IMR-90 (cell line): Measurements from ENCODE around the gene ASCL5. TPM values are rescaled to one million over a fixed set of nuclear protein-coding genes. Genes with fewer than 3 reads are reported as not detected.

Experiments
- ATAC-seq: fragments of 200-7000 bp; cut with Tn5 transposase; 2 replicates; pipeline ENCODE4 v1.9.1; 2020; ENCODE audit warnings: low read depth, mild to moderate bottlenecking, moderate library complexity
- BruUV-seq: library from RNA; stranded (reverse); fragments of 400-500 nt; replicated peaks from 2 replicates; lab custom pipeline; 2021; lab: Mats Ljungman, UMichigan
- CTCF ChIA-PET: fragments of 300-600 bp; formaldehyde crosslinking; extraction: SDS; loops from one replicate; lab custom pipeline; 2021; ENCODE audit warnings: antibody characterized with exemption; lab: Yijun Ruan, JAX
- POLR2A ChIA-PET: fragments of 300-600 bp; sonication (Branson Sonifier 250); formaldehyde crosslinking; loops from one replicate; lab custom pipeline; 2022; ENCODE audit warnings: antibody characterized with exemption; ENCODE audit not compliant: unreplicated experiment; lab: Charles Lee
- DNase-seq: peaks from one replicate; pipeline ENCODE4 v3.0.0; 2013
- H2AFZ ChIP-seq: replicated peaks from 2 replicates; pipeline ENCODE3; 2013; ENCODE audit warnings: low read length, mild to moderate bottlenecking; ENCODE audit not compliant: poor library complexity
- H2AK5ac ChIP-seq: 2 replicates; pipeline ENCODE4 v1.6.1; 2013; ENCODE audit warnings: low read depth, low read length, inconsistent platforms
- H2AK9ac ChIP-seq: replicated peaks from 2 replicates; pipeline ENCODE3; 2013; ENCODE audit warnings: mild to moderate bottlenecking, low read depth, low read length, moderate library complexity; ENCODE audit not compliant: poor library complexity
- H2BK120ac ChIP-seq: 2 replicates; pipeline ENCODE4 v1.6.1; 2013; ENCODE audit warnings: low read depth, low read length, inconsistent platforms
- H2BK15ac ChIP-seq: 3 replicates; pipeline ENCODE4 v1.6.1; 2013; ENCODE audit warnings: low read depth, low read length, inconsistent platforms
- H2BK20ac ChIP-seq: 2 replicates; pipeline ENCODE4 v1.6.1; 2013; ENCODE audit warnings: low read depth, mild to moderate bottlenecking, inconsistent platforms, low read length, moderate library complexity
- H2BK5ac ChIP-seq: 2 replicates; pipeline ENCODE4 v1.6.1; 2013; ENCODE audit warnings: mild to moderate bottlenecking, low read depth, low read length, inconsistent platforms; ENCODE audit not compliant: poor library complexity, severe bottlenecking
- H3K14ac ChIP-seq: replicated peaks from 2 replicates; pipeline ENCODE4 v1.6.1; 2013; ENCODE audit warnings: low read depth, low read length, inconsistent platforms
- H3K18ac ChIP-seq: 2 replicates; pipeline ENCODE4 v1.6.1; 2013; ENCODE audit warnings: low read depth, low read length, control low read depth
- H3K23ac ChIP-seq: 2 replicates; pipeline ENCODE4 v1.6.1; 2013; ENCODE audit warnings: low read depth, low read length, inconsistent platforms
- H3K27ac ChIP-seq: 2 replicates; pipeline ENCODE4 v1.5.1; 2013; ENCODE audit warnings: mild to moderate bottlenecking, control low read depth, low read length; ENCODE audit not compliant: insufficient read depth
- H3K27me3 ChIP-seq: 2 replicates; pipeline ENCODE4 v1.6.1; 2013; ENCODE audit warnings: low read length; ENCODE audit not compliant: control insufficient read depth, insufficient read depth
- H3K36me3 ChIP-seq: 2 replicates; pipeline ENCODE4 v1.6.1; 2013; ENCODE audit warnings: low read length, mixed read lengths; ENCODE audit not compliant: control insufficient read depth, insufficient read depth
- H3K4ac ChIP-seq: 2 replicates; pipeline ENCODE4 v1.6.1; 2013; ENCODE audit warnings: low read depth, low read length, inconsistent platforms
- H3K4me1 ChIP-seq: 2 replicates; pipeline ENCODE4 v1.6.1; 2013; ENCODE audit warnings: low read length, mixed read lengths; ENCODE audit not compliant: control insufficient read depth, insufficient read depth
- H3K4me2 ChIP-seq: 2 replicates; pipeline ENCODE4 v1.6.1; 2013; ENCODE audit warnings: low read depth, mild to moderate bottlenecking, control low read depth, low read length, moderate library complexity
- H3K4me3 ChIP-seq: 2 replicates; pipeline ENCODE4 v1.5.1; 2013; ENCODE audit warnings: low read depth, mild to moderate bottlenecking, control low read depth, low read length, moderate library complexity; ENCODE audit not compliant: insufficient read depth
- H3K56ac ChIP-seq: 2 replicates; pipeline ENCODE4 v1.6.1; 2013; ENCODE audit warnings: low read length, inconsistent platforms; ENCODE audit not compliant: insufficient read depth; ENCODE audit errors: extremely low read depth
- H3K79me1 ChIP-seq, 2 experiments: 2 replicates each; pipeline ENCODE4 v1.6.1; 2013; ENCODE audit warnings: low read length in 2 of 2, inconsistent platforms in 1 of 2, low read depth in 1 of 2
- H3K9ac ChIP-seq: 2 replicates; pipeline ENCODE4 v1.6.1; 2013; ENCODE audit warnings: low read depth, low read length, control low read depth
- H3K9me1 ChIP-seq: 2 replicates; pipeline ENCODE4 v1.6.1; 2013; ENCODE audit warnings: low read length, inconsistent platforms; ENCODE audit not compliant: insufficient read depth
- H3K9me3 ChIP-seq: 2 replicates; pipeline ENCODE4 v1.6.1; 2013; ENCODE audit warnings: low read length; ENCODE audit not compliant: control insufficient read depth, insufficient read depth
- H4K20me1 ChIP-seq: 2 replicates; pipeline ENCODE4 v1.6.1; 2013; ENCODE audit warnings: low read length, inconsistent platforms; ENCODE audit not compliant: insufficient read depth
- H4K5ac ChIP-seq: 2 replicates; pipeline ENCODE4 v1.6.1; 2013; ENCODE audit warnings: mild to moderate bottlenecking, low read depth, low read length, control low read depth
- H4K8ac ChIP-seq, 2 experiments: 2 replicates each; pipeline ENCODE4 v1.6.1; 2013; ENCODE audit warnings: low read depth in 2 of 2, low read length in 2 of 2, control low read depth in 1 of 2, inconsistent platforms in 1 of 2
- H4K91ac ChIP-seq: 2 replicates; pipeline ENCODE4 v1.6.1; 2013; ENCODE audit warnings: low read depth, low read length, inconsistent platforms; ENCODE audit not compliant: insufficient read depth
- MXI1 ChIP-seq: IDR thresholded peaks from 2 replicates; pipeline ENCODE4 v1.6.1; 2012; ENCODE audit warnings: low read depth, mild to moderate bottlenecking, low read length, moderate library complexity, borderline replicate concordance
- NFE2L2 ChIP-seq: fragments of 150-350 bp; IDR thresholded peaks from 2 replicates; pipeline ENCODE4 v1.6.1; 2016; ENCODE audit warnings: low read depth, mild to moderate bottlenecking, low read length
- POLR2A ChIP-seq: IDR thresholded peaks from 2 replicates; pipeline ENCODE4 v1.6.1; 2012; ENCODE audit warnings: mild to moderate bottlenecking, low read depth, low read length
- whole genome bisulfite sequencing, 2 experiments: methylation state at CpG; one replicate each; pipeline versions ENCODE4 v1.1.5 to v1.1.7; 2013; ENCODE audit warnings: missing lambda C conversion rate in 2 of 2; ENCODE audit not compliant: insufficient read length in 1 of 2; ENCODE audit errors: extremely low coverage in 2 of 2; 5-methylcytosine and 5-hydroxymethylcytosine counted together
- dilution Hi-C: fragments of 300-500 bp; cut with HindIII; formaldehyde crosslinking; loops from one replicate; pipeline ENCODE4 v1.14.3; 2018; ENCODE audit warnings: low sequenced_read_pairs; ENCODE audit not compliant: unreplicated experiment
- in situ Hi-C: fragments of 300-500 bp; cut with MboI; formaldehyde crosslinking; loops from 3 replicates; pipeline ENCODE4 v1.14.3; 2019; ENCODE audit warnings: low sequenced_read_pairs, inconsistent platforms, mixed read lengths
- intact Hi-C: fragments of 100-400 bp; cut with micrococcal nuclease; formaldehyde crosslinking; loops from 2 replicates; pipeline ENCODE4 v1.10.0; 2022
- polyA plus RNA-seq, 3 experiments: library from polyadenylated mRNA; depleted of rRNA; stranded (reverse); fragments of >200 nt; gene quantifications; 2 replicates each; pipeline ENCODE4 v1.2.3, GENCODE V29; 2012; ENCODE audit warnings: low replicate concordance in 1 of 3
- total RNA-seq: library from RNA; depleted of rRNA; stranded (reverse); fragments of >200 nt; gene quantifications from 2 replicates; pipeline ENCODE4 v1.2.3, GENCODE V29; 2012

ASCL5 gene
- total and polyA plus RNA-seq, 2 of the 4 experiments (the other 2 are of a cell fraction) = not detected

DNA sequence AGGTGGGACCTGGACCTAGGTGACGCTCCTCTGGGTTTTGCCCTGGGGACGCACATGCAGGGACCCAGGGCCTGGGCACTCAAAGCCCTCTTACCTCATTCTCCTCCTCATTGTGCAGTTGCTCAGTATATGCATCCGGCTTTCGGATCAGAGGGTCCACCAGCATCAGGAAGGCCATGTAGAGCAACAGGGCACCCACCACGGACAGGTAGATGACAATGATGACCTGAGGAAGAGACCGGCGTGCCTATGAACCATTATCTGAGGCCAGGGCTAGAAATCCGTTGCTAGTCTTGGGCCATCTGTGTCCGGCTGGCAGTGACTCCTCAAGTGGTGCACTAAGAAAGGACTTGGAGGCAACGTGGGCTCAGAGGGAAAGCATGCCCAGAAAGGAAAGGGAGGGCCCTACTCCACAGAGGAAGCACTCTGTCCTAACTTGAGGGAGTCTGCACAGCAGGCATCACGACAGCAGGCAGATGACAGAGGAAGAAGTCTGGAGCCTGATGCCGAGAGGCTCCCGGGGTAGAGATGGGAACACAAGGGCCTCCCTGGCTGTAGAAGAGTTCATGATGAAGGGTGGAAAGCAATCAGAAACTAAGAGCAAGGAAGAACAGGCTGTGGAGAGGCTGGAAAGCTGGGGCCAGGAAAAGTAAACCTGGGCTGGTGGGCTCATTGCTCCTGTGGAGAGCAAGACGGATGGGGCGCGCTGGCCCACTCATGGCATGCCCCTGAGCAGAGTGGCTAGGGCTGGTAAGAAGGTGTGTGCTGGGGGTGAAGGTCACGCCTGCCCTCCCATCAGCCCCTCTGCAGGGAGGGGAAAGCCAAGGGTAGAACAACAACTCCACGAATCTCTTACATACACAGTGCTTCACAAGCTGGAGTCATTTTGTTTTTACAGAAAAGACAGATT is 17.0 kb upstream of the ASCL5 start:
- 87% methylated on average over 7 of the region's 18 CpGs; no CpG with 5 or more reads in 1 of the 2 experiments for WGBS, 2 experiments

More for the DNA sequence above, 17.0 kb upstream of the ASCL5 start:
- Histone ChIP-seq H3K56ac (no peak overlapping the region), H3K4me3 (no peak overlapping the region), H3K4me2 (no peak overlapping the region), H2AK5ac (no peak overlapping the region), H3K36me3 (peaks cover 80% of the 10 kb centered on the region), H2BK5ac (no peak overlapping the region), H2BK20ac (no peak overlapping the region), H3K9me3 (no peaks in the 10 kb centered on the region), H2BK15ac (no peak overlapping the region), H2BK120ac (no peak overlapping the region), H4K5ac (no peak overlapping the region), H3K14ac (no peak overlapping the region), H3K9ac (no peak overlapping the region), H3K27me3 (no peaks in the 10 kb centered on the region), H3K4me1 (no peaks in the 10 kb centered on the region; the same call in 1 of the 2 replicates), H4K91ac (no peak overlapping the region), H3K9me1 (0 out of 2 replicates have a peak, but pooled peaks cover 5% of the 10 kb centered on the region), H3K18ac (no peak overlapping the region), H2AK9ac (no peak overlapping the region), H3K79me1 (peaks cover 0 to 11% of the 10 kb centered on the region in 2 experiments; a peak in 2 of 4 replicates), H3K4ac (no peak overlapping the region), H2AFZ (no peak overlapping the region), H3K27ac (no peak overlapping the region), H4K8ac (no peak overlapping the region), H4K20me1 (peaks cover 10% of the 10 kb centered on the region; the same call in 1 of the 2 replicates), H3K23ac (no peak overlapping the region)
- ChIA-PET CTCF (interaction anchor here (0.8 kb wide), 1 partner anchor 44 kb away, joined by 3 read pairs; no protein-coding TSS in a partner anchor), POLR2A (no interaction called here)
- TF ChIP-seq MXI1 = no peak
- TF ChIP-seq POLR2A = no peak
- no peak for TF ChIP-seq NFE2L2
- in situ Hi-C loops (no loop called here), intact Hi-C loops (no loop called here), dilution Hi-C loops (no loop called here)
- BruUV-seq = no TSS peak
- no peak for ATAC-seq
- no peak for DNase-seq
